OCI-LY3 (cell line): Measurements from ENCODE around the gene PLCB1.

Experiments
- EZH2phosphoT487 ChIP-seq: fragments of 200-600 bp; shearing (Covaris generic); IDR thresholded peaks from 2 replicates; pipeline ENCODE4 v1.6.1; 2018; ENCODE audit warnings: antibody characterized with exemption, mixed run types, low read depth
- TF ChIP-seq, protein P1 (sequence below): fragments of 200-600, 300-600 bp; sonication (generic); IDR thresholded peaks from 2 replicates; pipeline ENCODE4 v1.5.1; 2014; ENCODE audit warnings: antibody characterized with exemption, low read length, low read depth

DNA sequence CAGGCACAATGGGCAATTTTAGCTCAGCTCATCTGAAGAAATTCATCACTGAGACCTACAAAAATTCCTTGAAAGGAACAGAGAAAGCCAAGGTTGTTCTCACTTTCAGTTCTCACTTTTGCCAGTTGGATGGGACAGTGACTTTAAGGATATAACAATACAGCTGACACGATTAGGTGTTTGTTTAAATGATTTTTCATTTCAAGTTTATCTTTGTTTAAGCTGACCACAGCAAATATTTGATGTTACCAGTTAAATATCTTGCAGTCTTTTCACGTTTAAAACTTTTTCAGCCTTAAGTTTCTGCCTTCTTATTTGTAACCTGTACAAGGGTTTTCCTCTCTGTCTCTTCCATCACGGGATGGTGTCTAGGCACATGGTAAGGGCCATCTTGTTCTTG, 93.6 kb downstream of the PLCB1 start:
- TF ChIP-seq, protein P1, sequence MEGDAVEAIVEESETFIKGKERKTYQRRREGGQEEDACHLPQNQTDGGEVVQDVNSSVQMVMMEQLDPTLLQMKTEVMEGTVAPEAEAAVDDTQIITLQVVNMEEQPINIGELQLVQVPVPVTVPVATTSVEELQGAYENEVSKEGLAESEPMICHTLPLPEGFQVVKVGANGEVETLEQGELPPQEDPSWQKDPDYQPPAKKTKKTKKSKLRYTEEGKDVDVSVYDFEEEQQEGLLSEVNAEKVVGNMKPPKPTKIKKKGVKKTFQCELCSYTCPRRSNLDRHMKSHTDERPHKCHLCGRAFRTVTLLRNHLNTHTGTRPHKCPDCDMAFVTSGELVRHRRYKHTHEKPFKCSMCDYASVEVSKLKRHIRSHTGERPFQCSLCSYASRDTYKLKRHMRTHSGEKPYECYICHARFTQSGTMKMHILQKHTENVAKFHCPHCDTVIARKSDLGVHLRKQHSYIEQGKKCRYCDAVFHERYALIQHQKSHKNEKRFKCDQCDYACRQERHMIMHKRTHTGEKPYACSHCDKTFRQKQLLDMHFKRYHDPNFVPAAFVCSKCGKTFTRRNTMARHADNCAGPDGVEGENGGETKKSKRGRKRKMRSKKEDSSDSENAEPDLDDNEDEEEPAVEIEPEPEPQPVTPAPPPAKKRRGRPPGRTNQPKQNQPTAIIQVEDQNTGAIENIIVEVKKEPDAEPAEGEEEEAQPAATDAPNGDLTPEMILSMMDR, result no peak
- no peak for TF ChIP-seq EZH2phosphoT487
